GM23338 (cell line): Measurements from ENCODE around the gene KLF9. TPM values are rescaled to one million over a fixed set of nuclear protein-coding genes. Genes with fewer than 3 reads are reported as not detected.

Source experiments
- ATAC-seq: fragments of 200-7000 bp; cut with Tn5 transposase; 3 replicates; pipeline ENCODE4 v1.9.1; 2020
- DNase-seq: peaks from one replicate; pipeline ENCODE4 v3.0.0-alpha.2; 2015; ENCODE audit warnings: low spot score
- H2AFZ ChIP-seq: fragments of 200-600 bp; sonication (generic); 2 replicates; pipeline ENCODE4 v1.8.0; 2016; ENCODE audit warnings: antibody characterized with exemption, mild to moderate bottlenecking, moderate library complexity
- H3F3A ChIP-seq: fragments of 200-600 bp; sonication (generic); replicated peaks from 2 replicates; pipeline ENCODE4 v1.8.0; 2017; ENCODE audit warnings: antibody characterized with exemption, mixed run types, low read depth
- H3K27ac ChIP-seq: fragments of 200-600 bp; sonication (generic); 2 replicates; pipeline ENCODE4 v1.6.1; 2016; ENCODE audit warnings: low read depth
- H3K27me3 ChIP-seq: fragments of 200-600 bp; sonication (generic); 2 replicates; pipeline ENCODE4 v1.8.0; 2016; ENCODE audit warnings: mild to moderate bottlenecking, mixed run types, moderate library complexity; ENCODE audit not compliant: insufficient read depth
- H3K36me3 ChIP-seq: fragments of 200-600 bp; sonication (generic); 2 replicates; pipeline ENCODE4 v1.8.0; 2016; ENCODE audit warnings: mild to moderate bottlenecking; ENCODE audit not compliant: insufficient read depth
- H3K4me1 ChIP-seq: fragments of 200-600 bp; sonication (generic); 2 replicates; pipeline ENCODE4 v1.8.0; 2016; ENCODE audit warnings: mild to moderate bottlenecking, moderate library complexity; ENCODE audit not compliant: insufficient read depth
- H3K4me2 ChIP-seq: fragments of 200-600 bp; sonication (generic); 2 replicates; pipeline ENCODE4 v1.7.1; 2017; ENCODE audit warnings: mixed run types
- H3K4me3 ChIP-seq: fragments of 200-600 bp; sonication (generic); 2 replicates; pipeline ENCODE4 v1.6.1; 2016; ENCODE audit warnings: mixed run types
- H3K79me2 ChIP-seq: fragments of 200-600 bp; sonication (generic); replicated peaks from 2 replicates; pipeline ENCODE4 v1.8.0; 2017; ENCODE audit warnings: mild to moderate bottlenecking; ENCODE audit not compliant: insufficient read depth
- H3K9me2 ChIP-seq: fragments of 200-600 bp; sonication (generic); 2 replicates; pipeline ENCODE4 v1.8.0; 2017; ENCODE audit not compliant: insufficient read depth
- H4K20me1 ChIP-seq: fragments of 200-600 bp; sonication (generic); replicated peaks from 2 replicates; pipeline ENCODE4 v1.8.0; 2017; ENCODE audit warnings: mild to moderate bottlenecking; ENCODE audit not compliant: insufficient read depth
- H3K27ac Mint-ChIP-seq: 2 replicates; pipeline ENCODE4 v1.8.0; 2020; ENCODE audit warnings: inconsistent platforms, mild to moderate bottlenecking, moderate library complexity, mixed read lengths
- H3K27me3 Mint-ChIP-seq: 3 replicates; pipeline ENCODE4 v1.8.0; 2022; ENCODE audit warnings: low read depth, mild to moderate bottlenecking, moderate library complexity, mixed read lengths, inconsistent platforms; ENCODE audit not compliant: insufficient read depth, poor library complexity
- H3K36me3 Mint-ChIP-seq: 3 replicates; pipeline ENCODE4 v1.8.0; 2021; ENCODE audit warnings: low read depth, mild to moderate bottlenecking, inconsistent platforms, moderate library complexity, mixed read lengths
- H3K4me1 Mint-ChIP-seq: 3 replicates; pipeline ENCODE4 v1.8.0; 2020; ENCODE audit warnings: mild to moderate bottlenecking, inconsistent platforms, mixed read lengths
- H3K4me3 Mint-ChIP-seq: 3 replicates; pipeline ENCODE4 v1.8.0; 2021; ENCODE audit warnings: moderate library complexity, mild to moderate bottlenecking, inconsistent platforms, mixed read lengths
- H3K9me3 Mint-ChIP-seq: 3 replicates; pipeline ENCODE4 v1.8.0; 2020; ENCODE audit warnings: moderate library complexity, mild to moderate bottlenecking, inconsistent platforms, mixed read lengths
- CREB1 ChIP-seq: fragments of 250-450 bp; sonication (Bioruptor Pico); IDR thresholded peaks from 2 replicates; pipeline ENCODE4 v1.5.0; 2020; ENCODE audit warnings: low read depth, mild to moderate bottlenecking, moderate library complexity
- CTCF ChIP-seq, 2 experiments: fragments of 200-600 bp in 1 of 2; sonication (generic) in 1 of 2; conservative IDR thresholded peaks; 2 replicates each; pipeline versions ENCODE4 v1.5.1 to v1.6.1; 2016 to 2017; ENCODE audit warnings: antibody characterized with exemption in 2 of 2, low read depth in 2 of 2, mild to moderate bottlenecking in 2 of 2, moderate library complexity in 1 of 2
- ETS1 ChIP-seq: IDR thresholded peaks from 2 replicates; pipeline ENCODE4 v1.6.1; 2016; ENCODE audit warnings: antibody characterized with exemption
- EZH2 ChIP-seq: fragments of 200-600 bp; sonication (generic); IDR thresholded peaks from one replicate; pipeline ENCODE4 v1.8.0; 2017; ENCODE audit warnings: antibody characterized with exemption, mild to moderate bottlenecking, low read depth; ENCODE audit not compliant: unreplicated experiment
- EZH2phosphoT487 ChIP-seq: fragments of 200-600 bp; sonication (generic); IDR thresholded peaks from one replicate; pipeline ENCODE4 v1.8.1; 2018; ENCODE audit warnings: antibody characterized with exemption; ENCODE audit not compliant: unreplicated experiment
- NANOG ChIP-seq: IDR thresholded peaks from 2 replicates; pipeline ENCODE4 v1.6.1; 2016; ENCODE audit warnings: antibody characterized with exemption, borderline replicate concordance
- POLR2AphosphoS5 ChIP-seq: IDR thresholded peaks from 2 replicates; pipeline ENCODE4 v1.6.1; 2016; ENCODE audit warnings: antibody characterized with exemption, low read depth
- REST ChIP-seq: IDR thresholded peaks from one replicate; pipeline ENCODE4 v1.6.1; 2018; ENCODE audit warnings: antibody characterized with exemption; ENCODE audit not compliant: unreplicated experiment
- STAT1 ChIP-seq: IDR thresholded peaks from one replicate; pipeline ENCODE4 v1.6.1; 2016; ENCODE audit warnings: antibody characterized with exemption; ENCODE audit not compliant: unreplicated experiment
- ZNF114 ChIP-seq: fragments of 250-450 bp; sonication (Bioruptor Pico); IDR thresholded peaks from 2 replicates; pipeline ENCODE4 v1.5.0; 2020; ENCODE audit warnings: mild to moderate bottlenecking, moderate library complexity
- ZNF331 ChIP-seq: fragments of 250-450 bp; sonication (Bioruptor Pico); IDR thresholded peaks from 2 replicates; pipeline ENCODE4 v1.5.0; 2020; ENCODE audit warnings: low read depth, mild to moderate bottlenecking, moderate library complexity
- polyA plus RNA-seq: library from polyadenylated mRNA; unstranded; fragments of >200 nt; fragmentation: Nextera tagmentation; extraction: Ambion mirVana; gene quantifications from 2 replicates; pipeline ENCODE4 v1.2.1, GENCODE V29; 2016
- total RNA-seq: library from RNA; depleted of rRNA; stranded (reverse); fragments of >200 nt; shearing (Covaris generic); gene quantifications from 2 replicates; pipeline ENCODE4 v1.2.3, GENCODE V29; 2014

Gene KLF9
- total and polyA plus RNA-seq, 2 experiments from 2014 or later: 0.58 to 1.5 TPM

- Histone ChIP-seq H3K4me1 (peaks cover 22% of the 10 kb centered on the region), H3K9me2 (no peaks in the 10 kb centered on the region; the same call in 1 of the 2 replicates), H3F3A (no peaks in the 10 kb centered on the region), H3K79me2 (no peaks in the 10 kb centered on the region; the same call in 1 of the 2 replicates), H3K27ac (no peak overlapping the region), H2AFZ (no peak overlapping the region), H3K36me3 (no peaks in the 10 kb centered on the region), H3K4me2 (peak overlapping the region; percentile 61; the same call in 1 of the 2 replicates), H4K20me1 (no peaks in the 10 kb centered on the region), H3K4me3 (no peak overlapping the region), H3K27me3 (peaks cover 29% of the 10 kb centered on the region)
- H3K9me3 Mint-ChIP-seq: no peaks in the 10 kb centered on the region
- ATAC-seq (no peak), DNase-seq (peak; percentile 34)
- no peak overlapping the region for H3K27ac Mint-ChIP-seq
- H3K4me3 Mint-ChIP-seq: no peak overlapping the region
- peaks cover 26% of the 10 kb centered on the region for H3K4me1 Mint-ChIP-seq
- no peaks in the 10 kb centered on the region for H3K36me3 Mint-ChIP-seq
- peaks cover 19% of the 10 kb centered on the region for H3K27me3 Mint-ChIP-seq
- TF ChIP-seq POLR2AphosphoS5: no peak
- no peak for TF ChIP-seq EZH2
- TF ChIP-seq REST: no peak
- TF ChIP-seq ZNF331 (CRISPR knock-in tag): no peak
- no peak for TF ChIP-seq NANOG
- no peak for TF ChIP-seq CTCF (conservative IDR thresholded peaks at IDR 0.05; ENCODE audit: low read depth in 2 of 2)
- TF ChIP-seq ETS1: no peak
- TF ChIP-seq ZNF114 (CRISPR knock-in tag): no peak
- no peak for TF ChIP-seq EZH2phosphoT487
Measured at GRCh38 chr9:70407081-70407503, 7.4 kb downstream of the KLF9 start.

GRCh38 chr9:70406434-70406862, 8.0 kb downstream of the KLF9 start:
- peaks cover 22% of the 10 kb centered on the region for H3K27me3 ChIP-seq
- Mint-ChIP-seq H3K9me3 (no peaks in the 10 kb centered on the region), H3K27ac (no peak overlapping the region), H3K4me3 (no peak overlapping the region), H3K4me1 (peaks cover 21% of the 10 kb centered on the region), H3K36me3 (no peaks in the 10 kb centered on the region), H3K27me3 (peaks cover 12% of the 10 kb centered on the region)
- no peaks in the 10 kb centered on the region; the same call in 1 of the 2 replicates for H3K9me2 ChIP-seq
- H3K79me2 ChIP-seq: no peaks in the 10 kb centered on the region; the same call in 1 of the 2 replicates
- peaks cover 17% of the 10 kb centered on the region for H3K4me1 ChIP-seq
- peak; percentile 48 for DNase-seq
- no peaks in the 10 kb centered on the region for H4K20me1 ChIP-seq
- H3F3A ChIP-seq: no peaks in the 10 kb centered on the region
- H3K27ac ChIP-seq: no peak overlapping the region; the same call in 1 of the 2 replicates
- ATAC-seq: peak; percentile 60
- no peaks in the 10 kb centered on the region for H3K36me3 ChIP-seq
- TF ChIP-seq NANOG: no peak
- TF ChIP-seq ZNF331 (CRISPR knock-in tag): no peak
- no peak for TF ChIP-seq STAT1
- no peak for TF ChIP-seq CREB1 (CRISPR knock-in tag)
- no peak for TF ChIP-seq POLR2AphosphoS5
- peak in 1 of 2 experiments; percentile 35; a peak in 1 of 4 replicates for TF ChIP-seq CTCF (conservative IDR thresholded peaks at IDR 0.05; ENCODE audit: low read depth in 2 of 2)
- peak overlapping the region; percentile 11; the same call in 1 of the 2 replicates for H3K4me3 ChIP-seq
- H2AFZ ChIP-seq: peak overlapping the region; percentile 43
- peak overlapping the region; percentile 61 for H3K4me2 ChIP-seq
